Pancreas (tissue), 10 donors: Measurements from ENCODE around the gene RASAL3. TPM values are rescaled to one million over a fixed set of nuclear protein-coding genes. Genes with fewer than 3 reads are reported as not detected.

ENCODE experiments used
- ATAC-seq, 4 donors: fragments of 200-7000 bp; cut with Tn5 transposase; one replicate each; pipeline versions ENCODE4 v1.8.0 to v1.9.1; 2020; ENCODE audit warnings: mild to moderate bottlenecking in 4 of 4, moderate library complexity in 4 of 4
- DNase-seq, 6 donors: peaks; one replicate each; pipeline ENCODE4 v3.0.0-alpha.2; 2020
- FAIRE-seq: peaks from 2 replicates; lab custom pipeline; 2012; peaks lifted over from hg19 to GRCh38; lab: Jason Lieb, UNC
- H3K27ac ChIP-seq, 4 donors: fragments of 200-600 bp; sonication (generic); 1 replicate in 3 of 4; 2 replicates in 1 of 4; pipeline versions ENCODE4 v1.5.0 to v1.8.0; 2020
- H3K27me3 ChIP-seq, 4 donors: fragments of 200-600 bp; one replicate each; pipeline ENCODE4 v1.8.0; 2021
- H3K36me3 ChIP-seq, 3 donors: fragments of 200-600 bp; sonication (generic) in 1 of 3; one replicate each; pipeline versions ENCODE4 v1.5.0 to v1.8.0; 2020 to 2021
- H3K4me1 ChIP-seq, 3 donors: fragments of 200-600 bp; one replicate each; pipeline ENCODE4 v1.8.0; 2021
- H3K4me3 ChIP-seq, 4 donors: fragments of 200-600 bp; sonication (generic) in 2 of 4; one replicate each; pipeline versions ENCODE4 v1.5.0 to v1.8.0; 2020 to 2021
- H3K9me3 ChIP-seq, 4 donors: fragments of 200-600 bp; one replicate each; pipeline ENCODE4 v1.8.0; 2021
- WGBS, 2 donors: extraction: QIAGEN DNeasy Blood & Tissue Kit; methylation state at CpG; one replicate each; pipeline ENCODE4 v1.1.7; 2013; 5-methylcytosine and 5-hydroxymethylcytosine counted together
- intact Hi-C, 3 donors: fragments of 100-400 bp; cut with DNase I; formaldehyde crosslinking; loops; one replicate each; pipeline versions ENCODE4 v1.11.1 to v1.14.2; 2022
- polyA plus RNA-seq, 2 donors: library from polyadenylated mRNA; stranded (reverse); fragments of 200-250 nt; gene quantifications; one replicate each; pipeline ENCODE4 v1.2.3, GENCODE V29; 2013
- total RNA-seq, 6 donors: library from RNA; stranded (reverse); fragmentation: NEBNext Ultra II Directional in 4 of 6; extraction: Animal tissue kit (Norgen Biotek cat#: 25700) in 4 of 6; gene quantifications; one replicate each; pipeline versions ENCODE4 v1.2.1 to v1.2.4, GENCODE V29; 2021 to 2023
- TF ChIP-seq, protein P1 (sequence below), 4 donors: fragments of 200-600 bp; sonication (generic) in 3 of 4; IDR thresholded peaks; one replicate each; pipeline versions ENCODE4 v1.5.0 to v1.8.0; 2021; ENCODE audit warnings: antibody characterized with exemption in 4 of 4
- donor health status: healthy with polysubstance abuse.
- donor health status: DM: no; HTN: no; CAD: no; lungs with moderate emphysema.
- donor health status: DM: no; HTN: no; CAD: no.
- donor health status: control.
- donor health status: control.
- donor health status: Bipolar disorder and iron deficiency.
- donor health status: DM: yes; HTN: yes; CAD: no.
- donor health status: DM: no; HTN: no; CAD: no.
- donor health status: DM: no; HTN: no; CAD: no.
- donor health status: DM: yes; HTN: yes; CAD: no.

RASAL3 gene
- 1 to 10 TPM in 3 of 6 donors, under 1 TPM in 3; 0.83 to 4.1 (median 1.3) TPM for total RNA-seq
- 1 to 10 TPM; 1.8 to 7.5 TPM for polyA plus RNA-seq

- WGBS, 2 donors = 30 to 37% methylated on average over 17 of the region's 17 CpGs
- H3K4me3 ChIP-seq = peak within 1 kb of the TSS in 1 of 4 donors; percentile 35
- H3K4me1 ChIP-seq = no peaks in the 10 kb centered on the region
- H3K9me3 ChIP-seq = no peaks in the 10 kb centered on the region
- intact Hi-C loops = no loop called here
- H3K27ac ChIP-seq = peak within 1 kb of the TSS in 1 of 4 donors; percentile 14
- no peak for FAIRE-seq
- H3K27me3 ChIP-seq = peaks cover 0 to 5% (median 0%) of the 10 kb centered on the region in 4 donors
- H3K36me3 ChIP-seq = no peaks in the 10 kb centered on the region
- TF ChIP-seq, protein P1, sequence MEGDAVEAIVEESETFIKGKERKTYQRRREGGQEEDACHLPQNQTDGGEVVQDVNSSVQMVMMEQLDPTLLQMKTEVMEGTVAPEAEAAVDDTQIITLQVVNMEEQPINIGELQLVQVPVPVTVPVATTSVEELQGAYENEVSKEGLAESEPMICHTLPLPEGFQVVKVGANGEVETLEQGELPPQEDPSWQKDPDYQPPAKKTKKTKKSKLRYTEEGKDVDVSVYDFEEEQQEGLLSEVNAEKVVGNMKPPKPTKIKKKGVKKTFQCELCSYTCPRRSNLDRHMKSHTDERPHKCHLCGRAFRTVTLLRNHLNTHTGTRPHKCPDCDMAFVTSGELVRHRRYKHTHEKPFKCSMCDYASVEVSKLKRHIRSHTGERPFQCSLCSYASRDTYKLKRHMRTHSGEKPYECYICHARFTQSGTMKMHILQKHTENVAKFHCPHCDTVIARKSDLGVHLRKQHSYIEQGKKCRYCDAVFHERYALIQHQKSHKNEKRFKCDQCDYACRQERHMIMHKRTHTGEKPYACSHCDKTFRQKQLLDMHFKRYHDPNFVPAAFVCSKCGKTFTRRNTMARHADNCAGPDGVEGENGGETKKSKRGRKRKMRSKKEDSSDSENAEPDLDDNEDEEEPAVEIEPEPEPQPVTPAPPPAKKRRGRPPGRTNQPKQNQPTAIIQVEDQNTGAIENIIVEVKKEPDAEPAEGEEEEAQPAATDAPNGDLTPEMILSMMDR (IDR thresholded peaks at IDR 0.05) = no peak
- no peak for DNase-seq
- ATAC-seq = peak in 3 of 4 donors; percentile 39 to 70 (median 54)
These were observed at the start of gene RASAL3 for GRCh38 chr19:15464394-15465385. Gene RASAL3, minus strand, starts transcription at chr19:15464544. Its CDS starts 186 bp downstream, at chr19:15464358.

- WGBS, 2 donors = 74 to 89% methylated on average over 19 of the region's 19 CpGs
- Histone ChIP-seq H3K36me3 (no peaks in the 10 kb centered on the region), H3K4me3 (no peak overlapping the region), H3K4me1 (no peaks in the 10 kb centered on the region), H3K9me3 (no peaks in the 10 kb centered on the region), H3K27ac (no peak overlapping the region), H3K27me3 (peaks cover 0 to 18% (median 0%) of the 10 kb centered on the region in 4 donors)
- intact Hi-C loops = no loop called here
- DNase-seq = no peak
- no peak for ATAC-seq
- FAIRE-seq = no peak
- TF ChIP-seq, protein P1 (IDR thresholded peaks at IDR 0.05) = no peak
These were observed 47.5 kb upstream of the RASAL3 start for GRCh38 chr19:15511671-15512424.

DNA sequence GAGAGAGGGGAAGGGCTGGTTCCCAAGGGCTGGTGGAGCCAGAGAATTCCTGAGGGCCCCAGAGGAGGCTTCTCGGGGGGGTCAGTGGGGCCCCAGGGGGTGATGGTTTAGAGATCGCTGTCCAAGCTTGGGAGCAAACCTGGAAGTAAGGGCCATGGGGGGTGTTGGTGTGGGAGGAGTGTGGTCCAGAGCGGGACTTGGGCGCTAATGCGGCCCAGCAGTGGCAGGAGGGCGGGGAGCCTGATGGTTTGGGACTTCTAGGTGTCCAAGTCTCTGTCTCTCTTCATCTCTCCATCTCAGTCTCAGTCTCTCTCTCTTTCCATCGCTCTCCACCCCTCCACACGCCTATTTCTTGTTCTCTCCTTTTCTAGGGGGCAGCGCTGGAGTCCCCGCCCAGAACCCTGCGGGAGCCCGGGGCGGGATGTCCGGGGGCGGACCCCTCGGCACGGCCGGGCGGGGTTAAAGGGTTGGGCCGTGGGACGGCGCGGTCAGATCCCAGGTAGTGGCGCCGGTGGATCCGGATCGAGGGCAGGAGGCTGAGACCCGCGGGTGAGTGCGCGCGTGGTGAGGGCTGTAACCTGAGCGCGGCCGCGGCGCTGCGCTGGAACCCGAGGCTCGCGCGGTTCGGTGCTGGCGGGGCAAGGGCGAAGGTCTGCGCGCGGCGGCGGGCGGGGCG, 43.8 kb upstream of the RASAL3 start, which contains the start of gene CYP4F22:
Gene CYP4F22 (plus strand): TSS at position 491 of the 676 bp plus-strand sequence. CDS start 16,812 bp downstream, outside the sequence.
- Histone ChIP-seq H3K36me3 (no peaks in the 10 kb centered on the region), H3K4me1 (no peaks in the 10 kb centered on the region), H3K27me3 (peaks cover 0 to 18% (median 0%) of the 10 kb centered on the region in 4 donors), H3K27ac (no peak within 1 kb of the TSS), H3K9me3 (no peaks in the 10 kb centered on the region), H3K4me3 (peak within 1 kb of the TSS in 1 of 4 donors; percentile 17)
- no peak for DNase-seq
- TF ChIP-seq, protein P1 (IDR thresholded peaks at IDR 0.05) = no peak
- WGBS, 2 donors = 5 to 6% methylated on average over 45 to 52 of the region's 52 CpGs
- intact Hi-C loops = no loop called here
- ATAC-seq = no peak
- no peak for FAIRE-seq

GRCh38 chr19:15507068-15508034, 43.0 kb upstream of the RASAL3 start:
- Histone ChIP-seq H3K27ac (no peak overlapping the region), H3K4me3 (no peak overlapping the region), H3K27me3 (peaks cover 0 to 18% (median 0%) of the 10 kb centered on the region in 4 donors), H3K36me3 (no peaks in the 10 kb centered on the region), H3K9me3 (no peaks in the 10 kb centered on the region), H3K4me1 (no peaks in the 10 kb centered on the region)
- TF ChIP-seq, protein P1 (IDR thresholded peaks at IDR 0.05) = no peak
- 54 to 62% methylated on average over 14 of the region's 14 CpGs for WGBS, 2 donors
- no peak for ATAC-seq
- intact Hi-C loops = no loop called here
- DNase-seq = no peak
- no peak for FAIRE-seq
